ENCODE results near the gene TLCD4. TPM values are rescaled to one million over a fixed set of nuclear protein-coding genes. Genes with fewer than 3 reads are reported as not detected.

TLCD4 gene
- total and polyA plus RNA-seq, 7 donors = 0.69 to 26.9 (median 14.3) TPM

- ATAC-seq (no peak), DNase-seq (no peak)
- no peak for TF ChIP-seq CTCF (IDR thresholded peaks at IDR 0.05)
- 11 to 16% (median 15%) methylated on average over 3 of the region's 3 CpGs for WGBS, 3 donors
- Histone ChIP-seq H3K36me3 (ENCODE audit: insufficient read depth in 1 of 2, low read depth in 1 of 2) (no peaks in the 10 kb centered on the region), H3K27ac (peak overlapping the region; percentile 96), H3K4me1 (peaks cover 12% of the 10 kb centered on the region), H3K4me3 (peak overlapping the region; percentile 78), H3K9me3 (no peaks in the 10 kb centered on the region), H3K27me3 (ENCODE audit: insufficient read depth in 3 of 3, low read length in 2 of 3) (peaks cover 0 to 13% (median 4%) of the 10 kb centered on the region in 3 donors)
- intact Hi-C loops (cut with DNase I) = loop anchor here in 1 of 2 donors (5.0 kb wide), 1 partner anchor 44 kb away; the partner anchor contains the start of gene TLCD4
Measured at GRCh38 chr1:95073446-95073845, 43.7 kb upstream of the TLCD4 start.

- no peaks in the 10 kb centered on the region for H3K36me3 ChIP-seq (ENCODE audit: insufficient read depth in 1 of 2, low read depth in 1 of 2)
- intact Hi-C loops (cut with DNase I) = no loop called here
- H3K27me3 ChIP-seq (ENCODE audit: insufficient read depth in 3 of 3, low read length in 2 of 3) = peaks cover 0 to 13% (median 4%) of the 10 kb centered on the region in 3 donors
- no peaks in the 10 kb centered on the region for H3K9me3 ChIP-seq
- H3K4me3 ChIP-seq = no peak overlapping the region
- H3K27ac ChIP-seq = no peak overlapping the region
- peaks cover 12% of the 10 kb centered on the region for H3K4me1 ChIP-seq
- DNase-seq (no peak), ATAC-seq (no peak)
- no peak for TF ChIP-seq CTCF (IDR thresholded peaks at IDR 0.05)
Measured at GRCh38 chr1:95076034-95076433, 41.1 kb upstream of the TLCD4 start.

GRCh38 chr1:95080446-95080845 is 36.7 kb upstream of the TLCD4 start:
- WGBS, 3 donors = 88 to 94% (median 92%) methylated on average over 1 of the region's 1 CpG
- no peak for ATAC-seq
- TF ChIP-seq CTCF (IDR thresholded peaks at IDR 0.05) = no peak
- Histone ChIP-seq H3K36me3 (ENCODE audit: insufficient read depth in 1 of 2, low read depth in 1 of 2) (no peaks in the 10 kb centered on the region), H3K27me3 (ENCODE audit: insufficient read depth in 3 of 3, low read length in 2 of 3) (peaks cover 0 to 13% (median 0%) of the 10 kb centered on the region in 3 donors), H3K9me3 (no peaks in the 10 kb centered on the region), H3K27ac (no peak overlapping the region), H3K4me3 (no peak overlapping the region), H3K4me1 (peaks cover 7% of the 10 kb centered on the region)
- intact Hi-C loops (cut with DNase I) = loop anchor here in 1 of 2 donors (5.0 kb wide), 1 partner anchor 37 kb away; the partner anchor contains the start of gene TLCD4
- no peak for DNase-seq

- ATAC-seq (no peak), DNase-seq (no peak)
- no peaks in the 10 kb centered on the region for H3K9me3 ChIP-seq
- H3K27ac ChIP-seq = no peak overlapping the region
- TF ChIP-seq CTCF (IDR thresholded peaks at IDR 0.05) = no peak
- peaks cover 0 to 10% (median 0%) of the 10 kb centered on the region in 3 donors for H3K27me3 ChIP-seq (ENCODE audit: insufficient read depth in 3 of 3, low read length in 2 of 3)
- H3K36me3 ChIP-seq (ENCODE audit: insufficient read depth in 1 of 2, low read depth in 1 of 2) = no peaks in the 10 kb centered on the region
- H3K4me1 ChIP-seq = peaks cover 7% of the 10 kb centered on the region
- no peak overlapping the region for H3K4me3 ChIP-seq
- 68 to 83% (median 77%) methylated on average over 1 of the region's 1 CpG for WGBS, 3 donors
- intact Hi-C loops (cut with DNase I) = loop anchor here in 1 of 2 donors (5.0 kb wide), 1 partner anchor 36 kb away; the partner anchor contains the start of gene TLCD4
Measured at GRCh38 chr1:95080879-95081278, 36.3 kb upstream of the TLCD4 start.

All from psoas muscle (tissue), 8 donors.